CD1c-positive myeloid dendritic cell (primary cell): ENCODE results near the gene SLC2A6.
A peak's percentile ranks its signal among the peaks of the same experiment; 100 is the strongest.

ENCODE experiments used
- DNase-seq: peaks from one replicate; pipeline ENCODE4 v3.0.0-alpha.2; 2016; ENCODE audit errors: extremely low spot score

SLC2A6 gene

DNA sequence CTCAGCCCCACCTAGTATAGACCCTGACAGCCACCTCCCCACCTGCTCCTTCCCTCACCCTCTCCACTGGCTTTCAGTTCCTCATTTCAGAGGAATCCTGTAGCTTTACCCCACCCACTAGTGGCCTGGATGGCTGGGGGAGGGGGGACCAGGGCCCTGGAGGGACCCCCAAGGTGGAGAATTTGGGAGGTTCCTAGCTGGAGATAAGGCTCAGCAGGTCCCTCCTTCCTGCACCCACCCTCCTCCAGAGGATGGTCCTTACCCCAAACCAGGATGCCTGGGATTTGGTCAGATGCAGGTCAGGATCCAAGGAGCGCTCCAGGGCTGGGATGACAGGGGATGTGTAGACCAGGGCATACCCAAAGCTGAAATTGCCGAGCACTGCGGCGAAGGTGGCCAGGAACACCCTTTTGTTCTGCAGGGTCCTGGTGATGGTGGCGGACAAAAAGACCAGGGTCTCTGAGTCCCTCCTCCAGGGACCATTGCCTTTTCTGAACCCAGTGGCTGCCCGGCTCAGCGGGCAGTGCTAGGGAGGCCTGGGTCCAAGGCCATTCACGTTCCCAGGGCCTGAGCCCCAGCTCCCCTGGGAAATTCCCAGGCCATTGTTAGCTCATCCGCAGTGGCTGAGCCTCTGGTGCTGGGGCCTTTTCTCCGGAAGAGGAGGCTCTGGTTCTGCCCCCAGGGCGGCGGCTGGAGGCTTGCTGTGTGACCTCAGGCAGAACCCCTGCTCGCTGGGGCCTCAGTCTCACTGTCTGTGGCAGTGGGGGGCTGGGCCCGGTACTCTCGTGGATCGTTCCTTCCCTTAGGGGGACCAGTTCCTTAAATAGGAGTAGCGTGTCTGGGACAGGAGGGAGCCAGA is 678 bp downstream of the SLC2A6 start:
- DNase-seq = peak; percentile 32

DNA sequence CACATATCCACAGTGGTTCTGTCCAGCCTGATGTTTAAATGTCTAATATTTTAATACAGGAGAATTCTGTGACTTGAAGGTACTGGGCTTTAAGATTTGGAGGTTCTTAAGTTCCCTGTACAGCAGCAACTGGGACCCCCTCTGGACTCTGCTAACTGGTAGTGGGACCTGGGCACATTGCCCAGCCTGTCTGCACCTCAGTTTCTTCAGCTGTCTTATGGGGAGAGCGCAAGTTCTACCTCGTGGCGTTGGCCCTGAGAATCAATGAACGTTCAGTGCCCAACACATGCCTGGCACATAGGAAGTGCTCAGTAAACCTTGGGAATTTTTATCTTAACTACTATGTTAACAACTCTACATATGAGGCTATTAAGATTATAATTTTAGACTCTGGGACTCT is 1.4 kb downstream of the SLC2A6 start:
- no peak for DNase-seq

DNA sequence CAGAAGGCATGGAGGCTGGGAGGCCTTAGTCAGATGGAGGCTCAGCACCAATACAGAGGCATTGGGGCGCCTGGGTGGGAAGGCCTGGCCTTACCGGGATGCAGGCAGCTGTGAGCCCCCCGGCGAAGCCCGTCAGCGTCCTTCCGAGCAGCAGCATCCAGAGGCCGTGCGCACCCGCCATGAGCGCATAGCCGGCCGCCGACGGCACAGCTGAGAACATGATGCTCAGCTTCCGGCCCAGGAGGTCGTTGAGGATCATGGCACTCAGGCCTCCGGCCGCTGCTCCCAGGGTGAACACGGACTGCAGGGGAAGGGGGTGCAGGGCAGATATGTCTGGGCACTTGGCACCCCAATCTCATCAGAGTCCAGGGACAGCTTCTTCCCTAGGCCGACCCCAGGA is 2.0 kb downstream of the SLC2A6 start:
- no peak for DNase-seq

DNA sequence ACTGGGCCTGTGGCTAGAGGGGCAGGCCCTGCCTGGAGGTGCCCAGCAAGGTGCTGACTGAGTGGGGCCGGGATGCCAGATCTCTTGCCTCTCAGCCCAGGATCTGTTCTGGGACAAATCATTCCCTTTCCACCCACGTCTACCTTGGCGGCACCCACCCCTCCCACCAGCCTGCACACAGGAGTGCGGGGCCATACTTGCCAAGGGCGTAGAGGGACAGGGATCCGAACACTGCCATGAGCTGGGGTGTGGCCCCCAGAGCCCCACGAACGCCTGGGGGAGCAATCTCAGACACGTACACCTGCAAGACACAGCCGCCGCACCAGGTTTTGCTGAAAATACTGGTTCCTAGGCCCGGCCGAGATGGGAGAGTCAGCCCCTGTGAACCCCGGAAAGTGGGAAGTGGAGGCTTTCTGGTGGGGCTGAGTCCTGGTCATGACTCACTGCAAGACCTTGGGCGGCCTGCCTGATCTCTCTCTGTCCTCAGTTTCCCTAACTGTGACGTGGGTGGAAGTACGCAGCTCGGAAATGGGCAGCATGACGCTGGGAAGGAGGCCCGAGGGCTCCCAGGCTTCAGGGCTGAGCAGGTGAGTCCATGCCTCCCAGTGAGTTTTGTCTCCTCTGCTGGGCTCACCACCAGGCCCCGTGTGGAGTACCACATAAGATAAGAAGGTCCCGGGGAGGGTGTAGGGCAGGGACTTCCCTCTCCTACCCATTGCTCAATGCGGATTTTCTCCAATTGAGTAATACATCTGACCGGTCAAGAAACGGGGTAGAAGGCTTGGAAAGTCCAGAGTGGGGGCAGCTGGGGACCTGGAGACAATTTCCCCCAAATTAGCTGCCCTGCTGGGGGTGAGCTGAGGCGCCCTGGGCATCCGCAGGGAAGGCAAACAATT is 2.6 kb downstream of the SLC2A6 start:
- DNase-seq = peak; percentile 76

DNA sequence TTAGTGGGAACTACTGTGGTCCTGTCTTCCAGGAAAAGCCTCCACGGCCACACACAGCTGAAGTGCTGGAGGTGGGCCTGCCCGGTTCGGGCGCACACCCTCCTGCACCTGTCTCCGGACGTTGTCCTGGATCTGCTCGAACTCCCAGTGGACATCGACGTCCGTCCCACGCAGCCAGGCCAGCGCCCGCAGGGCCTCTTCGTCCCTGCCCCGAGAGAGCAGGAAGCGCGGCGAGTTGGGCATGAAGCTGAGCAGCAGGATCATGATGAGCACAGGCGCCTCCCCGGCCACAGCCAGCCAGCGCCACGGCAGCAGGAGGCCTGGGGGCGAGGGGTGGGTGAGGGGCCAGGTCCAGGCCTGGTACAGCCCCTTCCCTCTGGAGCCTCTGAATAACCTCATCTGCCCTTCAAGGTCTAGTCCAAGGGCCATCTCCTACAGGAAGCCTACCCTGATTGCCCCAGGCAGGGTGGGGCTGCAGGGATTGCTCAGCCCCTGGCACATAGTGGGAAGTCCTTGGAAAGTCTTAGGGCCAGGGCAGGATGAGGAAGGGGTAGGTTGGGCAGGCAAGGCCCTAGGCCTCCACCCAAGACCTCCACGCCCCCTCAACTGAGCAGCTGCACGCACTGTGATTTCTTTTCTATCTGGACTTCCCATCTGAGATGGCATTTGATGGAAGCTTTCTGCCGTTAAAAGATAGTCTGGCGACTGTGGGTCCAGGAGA is 3.4 kb downstream of the SLC2A6 start:
- DNase-seq = peak; percentile 51

DNA sequence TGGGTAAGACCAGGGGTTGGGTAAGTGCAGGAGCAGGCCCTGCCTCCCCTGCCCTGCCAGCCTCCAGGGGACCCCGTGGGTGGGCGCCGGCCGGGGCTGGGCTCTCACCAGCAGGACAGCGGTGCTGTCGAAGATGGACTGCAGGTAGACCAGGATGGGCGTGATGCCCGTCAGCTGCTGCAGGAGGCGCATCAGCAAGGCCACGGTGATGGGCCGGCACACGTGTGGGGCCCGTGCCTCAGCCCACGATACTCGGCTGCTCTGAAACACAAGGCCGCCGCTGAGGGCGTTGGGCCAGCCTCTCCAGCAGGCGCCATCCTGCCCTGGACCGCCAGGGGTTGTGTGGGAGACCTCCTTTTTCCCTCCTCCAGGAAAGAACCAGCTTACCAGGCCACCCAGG is 4.0 kb downstream of the SLC2A6 start:
- DNase-seq = no peak

DNA sequence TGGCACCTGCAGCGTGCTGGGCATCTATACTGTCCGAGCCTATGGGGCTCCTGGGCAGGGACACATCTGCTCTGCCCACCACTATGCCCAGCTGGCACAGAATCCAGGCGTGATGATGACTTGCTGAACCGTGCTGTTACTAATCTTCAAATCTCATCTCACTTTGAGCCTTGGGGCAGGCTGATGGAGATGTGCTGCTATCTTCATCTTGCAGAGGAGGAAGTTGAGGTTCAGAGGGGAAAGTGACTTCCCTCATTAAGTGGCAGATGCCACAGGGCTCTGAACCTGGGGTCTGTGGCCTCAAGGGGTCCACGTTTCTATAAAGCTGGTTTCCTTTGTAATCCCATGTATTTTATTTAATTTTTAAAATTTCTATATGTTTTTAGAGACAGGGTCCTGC is 4.7 kb downstream of the SLC2A6 start:
- DNase-seq = peak; percentile 16

DNA sequence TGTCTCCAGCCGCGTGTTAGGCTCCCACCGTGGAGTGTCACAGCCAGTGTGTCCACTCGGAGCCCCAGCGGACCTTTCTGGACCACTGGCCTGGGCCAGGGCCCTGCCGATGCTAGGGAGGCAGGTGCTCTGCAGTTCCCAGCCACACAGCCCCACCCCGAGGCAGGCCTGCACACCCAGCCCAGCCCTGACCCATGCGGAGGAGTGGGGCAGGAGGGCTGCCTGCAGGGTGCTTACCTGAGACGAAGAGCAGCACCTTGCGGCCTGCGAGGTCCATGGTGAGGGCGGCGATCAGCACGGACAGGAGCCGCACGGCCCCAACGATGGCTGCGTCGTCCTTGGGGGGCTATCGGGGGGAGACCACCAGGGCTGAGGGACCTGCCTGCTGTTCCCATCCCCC is 5.2 kb downstream of the SLC2A6 start:
- DNase-seq = no peak

DNA sequence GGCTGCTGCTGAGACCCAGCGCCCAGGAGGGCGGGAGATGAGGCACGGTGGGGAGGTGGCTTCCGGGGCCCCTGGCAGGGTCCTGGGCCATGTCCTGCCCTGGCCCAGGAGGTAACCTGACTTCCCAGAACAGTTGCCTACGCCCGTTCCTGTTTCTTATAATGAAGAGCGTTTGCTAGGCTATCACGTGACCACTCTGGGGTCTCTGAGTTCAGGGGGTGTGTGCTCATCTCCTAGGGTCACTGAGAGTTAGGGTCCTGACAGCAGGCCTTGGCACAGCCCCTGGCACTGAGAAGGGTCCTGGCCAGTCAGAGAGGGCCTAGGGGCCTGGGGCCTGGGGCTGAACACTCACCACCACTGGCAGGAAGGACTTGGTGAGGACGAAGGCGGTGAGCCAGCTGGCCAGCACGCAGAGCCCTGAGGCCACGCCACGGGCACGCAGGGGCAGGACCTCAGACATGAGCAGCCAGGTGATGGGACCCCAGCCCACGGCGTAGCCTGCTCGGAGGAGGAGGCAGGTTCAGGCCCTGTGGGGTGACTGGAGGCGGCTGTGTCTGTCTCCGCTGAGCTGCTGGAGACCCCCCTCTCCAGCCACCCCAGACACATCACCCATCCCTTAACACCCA is 6.0 kb downstream of the SLC2A6 start:
- no peak for DNase-seq

DNA sequence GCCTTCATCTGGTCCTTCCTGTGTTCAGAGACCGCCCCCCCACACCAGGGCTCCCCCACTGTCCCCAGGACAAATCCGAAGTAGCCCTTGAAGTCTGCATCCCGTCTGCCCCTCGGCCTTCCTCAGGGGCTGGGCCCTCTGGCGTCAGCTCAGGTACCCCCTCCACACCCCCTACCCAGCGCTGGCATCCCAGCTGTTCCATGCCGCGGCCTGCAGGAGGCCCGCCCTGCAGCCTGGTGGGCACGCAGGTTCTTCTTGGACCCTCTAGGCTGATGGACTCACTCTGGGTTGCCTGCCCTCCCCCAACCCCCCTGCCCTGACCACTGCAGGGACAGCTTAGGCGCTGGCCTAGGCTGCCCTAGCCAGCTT is 6.6 kb downstream of the SLC2A6 start:
- DNase-seq = no peak

DNA sequence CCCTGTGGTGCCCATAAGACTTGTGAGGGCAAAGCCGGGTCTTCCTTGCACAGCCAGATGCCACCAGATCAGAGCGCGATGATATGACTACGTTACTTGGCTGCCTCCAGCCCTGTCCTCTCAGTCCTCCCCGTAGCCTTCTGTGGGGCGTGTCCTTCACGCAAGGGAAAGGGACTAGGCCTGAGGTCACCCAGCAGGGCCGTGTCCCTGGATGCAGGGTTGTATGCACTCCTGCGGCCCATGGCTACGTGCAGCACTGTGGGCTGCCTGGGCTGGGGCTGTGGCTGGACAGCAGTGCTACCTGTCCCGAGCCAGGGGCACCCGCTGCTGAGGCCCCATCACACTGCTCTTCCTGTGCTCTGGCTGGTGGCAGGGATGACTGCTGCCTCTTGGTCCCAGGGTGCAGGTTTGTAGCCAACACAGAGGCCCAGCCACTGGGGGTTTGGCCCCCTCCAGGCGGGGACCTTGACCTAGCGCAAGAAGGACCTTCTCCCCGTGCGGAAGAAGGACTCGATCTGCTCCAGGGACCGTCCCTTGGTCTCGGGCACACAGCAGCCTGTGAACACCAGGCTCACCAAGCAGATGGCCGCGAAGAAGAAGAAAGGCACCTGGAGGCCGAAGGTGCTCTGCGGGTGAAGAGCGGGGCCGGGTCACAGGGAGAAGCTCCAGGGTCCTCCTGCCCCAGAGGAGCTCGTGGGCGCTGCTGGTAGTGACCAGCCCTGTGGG is 7.2 kb downstream of the SLC2A6 start:
- DNase-seq = no peak

DNA sequence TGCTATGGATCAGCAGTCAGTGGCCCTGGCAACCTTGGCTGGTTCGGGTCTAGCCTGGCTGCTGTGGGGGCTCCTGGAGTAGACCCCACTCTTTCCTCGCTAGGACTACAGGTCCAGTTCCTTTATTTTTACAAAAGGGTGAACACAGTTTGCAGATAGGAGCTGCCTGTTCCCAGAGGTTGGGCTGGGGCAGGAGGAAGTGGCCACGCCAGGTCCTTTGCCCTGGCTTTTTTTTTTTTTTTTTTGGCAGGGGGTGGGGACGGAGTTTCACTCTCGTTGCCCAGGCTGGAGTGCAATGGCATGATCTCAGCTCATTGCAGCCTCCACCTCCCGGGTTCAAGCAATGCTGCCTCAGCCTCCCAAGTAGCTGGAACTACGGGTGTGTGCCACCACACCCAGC is 7.9 kb downstream of the SLC2A6 start:
- DNase-seq = peak; percentile 40

DNA sequence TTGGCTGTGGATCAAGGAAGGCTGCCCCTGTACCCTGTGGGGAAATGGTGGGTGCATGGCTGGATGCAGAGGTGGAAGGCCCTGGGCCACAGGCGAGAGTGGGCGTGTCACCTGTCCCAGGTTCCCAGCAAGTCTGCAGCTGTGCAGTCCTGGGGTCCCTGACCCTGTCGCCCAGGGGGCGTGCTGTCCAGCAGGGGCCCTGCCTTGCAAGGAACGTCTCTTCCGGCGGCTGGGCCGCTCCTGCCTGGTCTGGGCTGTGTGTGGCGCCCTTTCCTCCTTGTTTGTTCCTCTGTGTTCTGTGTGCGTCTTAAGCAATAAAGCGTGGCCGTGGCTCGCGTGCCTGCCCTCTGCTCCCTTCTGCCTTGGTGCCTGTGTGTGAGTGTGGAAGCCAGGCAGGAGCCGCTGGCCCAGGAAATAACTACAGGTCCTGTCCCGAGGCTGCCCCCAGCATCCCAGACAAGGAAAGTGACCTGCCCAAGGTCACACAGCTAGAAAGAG is 8.4 kb downstream of the SLC2A6 start:
- peak; percentile 35 for DNase-seq

DNA sequence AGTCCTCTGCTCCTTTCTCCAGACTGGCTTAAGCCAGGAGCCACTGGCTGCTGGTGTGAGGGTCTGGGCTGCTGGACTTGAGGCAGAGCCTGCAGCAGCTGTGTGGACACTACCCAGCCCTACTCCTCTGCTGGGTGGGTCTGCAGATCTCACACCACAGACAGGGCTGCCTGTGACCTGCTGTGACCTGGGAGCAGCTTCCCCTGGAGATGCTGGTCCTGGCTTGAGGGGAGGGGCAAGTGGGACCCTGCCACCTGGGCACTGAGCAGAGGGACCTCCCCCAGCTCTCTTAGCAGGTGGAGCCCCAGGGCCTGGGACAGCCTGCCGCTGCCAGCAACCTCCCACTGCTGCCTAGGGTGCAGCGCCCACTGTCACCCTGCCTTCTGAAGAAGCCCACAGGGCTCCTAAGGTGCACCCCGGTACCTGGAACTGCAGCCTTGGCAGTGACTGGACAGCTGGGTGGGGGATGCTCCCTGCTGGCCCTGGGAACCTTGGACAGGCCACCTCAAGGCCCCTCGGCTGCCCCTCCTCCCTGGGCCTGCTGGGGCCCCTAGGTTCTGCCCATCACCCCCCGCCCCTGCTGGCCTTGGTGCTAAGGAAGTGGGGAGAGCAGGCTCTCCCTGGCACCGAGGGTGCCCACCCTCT is 10.0 kb downstream of the SLC2A6 start:
- no peak for DNase-seq

DNA sequence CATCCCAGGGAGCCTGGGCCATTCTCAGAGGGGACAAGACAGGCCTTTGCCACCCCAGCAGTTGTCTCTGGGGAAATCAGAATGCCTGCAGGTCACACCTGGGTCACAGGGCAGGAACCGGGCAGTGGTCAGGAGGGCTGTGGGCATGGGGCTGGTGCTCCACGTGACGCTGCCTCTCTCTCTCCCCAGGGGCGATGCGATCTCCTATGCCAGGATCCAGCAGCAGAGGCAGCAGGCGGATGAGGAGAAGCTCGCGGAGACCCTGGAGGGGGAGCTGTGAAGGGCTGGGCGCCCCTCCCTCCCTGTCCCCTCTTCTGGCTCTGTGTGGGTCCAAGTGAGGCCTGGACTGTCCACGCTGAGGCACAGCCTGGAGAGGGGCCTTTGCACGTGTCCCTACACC is 10.5 kb downstream of the SLC2A6 start:
- DNase-seq = no peak

DNA sequence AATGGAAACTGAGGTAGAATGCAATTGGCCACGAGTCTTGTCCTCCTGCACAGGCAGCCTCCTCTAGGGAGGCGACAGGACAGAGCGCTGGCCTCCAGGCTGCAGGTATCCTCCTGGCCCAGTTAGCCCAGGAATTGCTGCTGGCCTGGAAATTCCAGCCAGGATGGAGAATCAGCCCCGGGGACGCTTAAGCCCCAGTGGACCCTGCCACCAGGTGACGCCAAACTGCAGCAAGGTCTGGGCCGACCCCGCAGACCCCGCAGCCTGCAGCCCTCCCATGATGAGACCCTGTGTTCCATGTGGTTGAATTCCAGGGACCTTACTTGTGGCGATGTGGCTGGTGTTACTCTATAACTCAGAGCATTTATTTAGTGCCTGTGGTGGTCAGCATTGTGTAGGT is 11.8 kb downstream of the SLC2A6 start:
- DNase-seq = no peak

DNA sequence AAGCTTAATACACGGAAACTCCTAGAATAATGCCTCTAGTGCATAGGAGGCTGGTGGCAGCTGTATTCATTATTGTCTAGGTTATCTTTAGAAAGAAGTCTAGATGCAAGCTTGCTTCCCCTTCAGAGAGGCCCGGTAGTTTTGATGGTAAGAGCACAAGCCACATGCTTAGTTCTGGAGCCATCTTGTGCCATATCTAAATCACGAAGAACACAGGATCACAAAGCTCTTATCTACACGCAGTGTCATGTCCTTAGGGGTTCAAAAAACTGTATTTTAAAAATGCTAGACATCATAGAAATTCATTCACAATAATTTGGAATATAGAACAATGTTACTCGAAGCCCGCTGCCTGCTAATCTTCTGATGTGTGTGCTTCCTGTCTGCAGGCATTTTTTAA is 12.9 kb downstream of the SLC2A6 start:
- no peak for DNase-seq

DNA sequence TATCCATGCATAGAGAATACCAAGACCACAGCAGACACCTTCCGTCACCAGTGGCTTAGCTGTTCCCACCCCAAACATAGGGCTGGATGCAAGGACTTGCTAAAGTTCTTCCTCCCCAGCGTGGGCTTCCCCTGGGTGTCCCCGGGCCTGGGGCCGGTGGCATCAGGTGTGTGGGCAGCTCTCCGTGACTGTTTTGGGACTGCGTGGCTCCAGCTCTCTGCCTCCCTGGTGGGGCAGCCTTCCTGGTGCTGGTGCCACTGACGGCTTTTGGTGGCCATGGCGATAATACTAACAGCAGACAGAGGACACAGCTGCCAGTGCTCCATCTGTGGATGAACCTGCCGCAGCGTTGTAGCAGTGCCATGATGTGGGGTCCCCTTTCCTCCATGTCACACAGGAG is 14.3 kb downstream of the SLC2A6 start:
- DNase-seq = no peak

DNA sequence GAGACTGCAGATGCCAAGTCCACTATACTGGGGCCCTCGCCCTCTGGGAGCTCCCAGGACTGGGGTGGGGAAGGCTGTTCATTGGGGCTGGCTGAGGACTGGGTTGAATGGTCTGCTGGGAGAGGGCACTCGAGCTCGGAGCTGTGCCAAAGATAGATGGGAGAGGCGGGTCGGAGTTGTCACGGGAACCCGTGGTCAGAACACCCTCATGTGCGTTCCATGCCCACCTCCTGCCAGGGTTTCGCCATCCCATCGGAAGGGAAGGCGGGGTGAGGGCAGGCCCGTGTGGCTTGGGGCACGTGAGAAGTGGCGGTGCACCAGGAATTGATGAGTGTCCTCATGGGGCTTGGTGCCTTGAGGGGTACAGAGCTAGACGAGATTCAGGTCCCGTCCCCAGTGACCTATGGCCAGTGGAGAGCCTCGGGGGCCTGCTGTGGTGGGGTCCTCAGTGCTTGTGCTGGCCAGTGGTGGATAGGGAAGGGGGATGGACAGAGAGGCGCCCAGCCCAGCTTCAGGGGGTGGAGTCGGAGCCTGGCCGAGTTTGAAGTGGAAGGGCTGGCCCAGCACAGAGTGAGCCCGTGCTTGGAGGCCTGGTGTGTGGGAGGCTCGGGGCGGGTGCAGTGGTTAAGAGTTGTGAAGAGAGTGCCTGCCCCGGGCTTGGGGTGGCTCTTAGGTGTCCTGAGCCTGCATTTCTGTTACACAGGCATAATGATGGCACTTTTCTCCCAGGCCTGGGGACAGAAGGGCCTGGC is 14.9 kb downstream of the SLC2A6 start:
- DNase-seq = no peak
